ENCODE data around the gene NAA20. TPM values are rescaled to one million over a fixed set of nuclear protein-coding genes. Genes with fewer than 3 reads are reported as not detected.

The NAA20 gene
- total and polyA plus RNA-seq, 2 of the 13 experiments (the other 11 are each of a cell fraction or from before 2014, with no cell fraction given): 81.9 to 82.8 TPM

DNA sequence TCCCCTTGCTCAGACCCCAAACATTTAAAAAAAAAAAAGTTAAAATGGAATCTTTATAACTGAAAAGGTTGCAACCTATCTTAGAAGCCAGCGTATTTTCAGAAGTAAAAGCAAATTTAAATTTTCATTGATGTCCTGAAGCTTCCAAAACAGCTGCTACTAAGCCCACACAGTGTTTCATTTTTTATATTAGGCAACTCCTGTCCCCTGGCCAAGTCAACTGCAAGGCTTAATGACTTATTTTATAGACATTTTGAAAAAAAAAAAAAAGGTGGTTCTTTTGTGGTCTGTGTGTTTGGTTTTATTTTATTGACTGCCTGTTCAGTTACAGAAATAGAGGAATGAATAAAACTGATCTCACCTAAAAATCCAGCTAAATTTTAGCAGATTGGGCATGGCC lies 48.2 kb downstream of the NAA20 start:
- CTCF ChIA-PET (ENCODE audit: low intra/inter-chr PET ratio, low total read pairs): no interaction called here
- no peak overlapping the region for H3K4me2 ChIP-seq (ENCODE audit: low read depth, low read length)
- POLR2A ChIA-PET: no interaction called here
- ATAC-seq (no peak), FAIRE-seq (no peak), DNase-seq (ENCODE audit: low spot score) (no peak)
- H3K27me3 ChIP-seq (ENCODE audit: control insufficient read depth in 1 of 2, insufficient read depth in 2 of 2, low read length in 2 of 2): 0 out of 5 replicates have a peak, but pooled peaks cover 0 to 18% of the 10 kb centered on the region in 2 experiments
- intact Hi-C loops (cut with micrococcal nuclease; ENCODE audit: unreplicated experiment) (no loop called here), in situ Hi-C loops (cut with HindIII; ENCODE audit: extremely low pct_ligation_motif_present, low pct_unique_long_range_greater_than_20kb) (no loop called here)
- no TSS peak for BruUV-seq (replicated peaks)
- no peaks in the 10 kb centered on the region for H3K36me3 ChIP-seq (replicated peaks in 1 of 2; ENCODE audit: control insufficient read depth in 1 of 2, insufficient read depth in 2 of 2, low read length in 2 of 2)
- H3K79me2 ChIP-seq (ENCODE audit: insufficient read depth, low read length): no peaks in the 10 kb centered on the region
- no peak for TF ChIP-seq ZNF549 (CRISPR knock-in tag; IDR thresholded peaks at IDR 0.05)
- TF ChIP-seq, protein P1, sequence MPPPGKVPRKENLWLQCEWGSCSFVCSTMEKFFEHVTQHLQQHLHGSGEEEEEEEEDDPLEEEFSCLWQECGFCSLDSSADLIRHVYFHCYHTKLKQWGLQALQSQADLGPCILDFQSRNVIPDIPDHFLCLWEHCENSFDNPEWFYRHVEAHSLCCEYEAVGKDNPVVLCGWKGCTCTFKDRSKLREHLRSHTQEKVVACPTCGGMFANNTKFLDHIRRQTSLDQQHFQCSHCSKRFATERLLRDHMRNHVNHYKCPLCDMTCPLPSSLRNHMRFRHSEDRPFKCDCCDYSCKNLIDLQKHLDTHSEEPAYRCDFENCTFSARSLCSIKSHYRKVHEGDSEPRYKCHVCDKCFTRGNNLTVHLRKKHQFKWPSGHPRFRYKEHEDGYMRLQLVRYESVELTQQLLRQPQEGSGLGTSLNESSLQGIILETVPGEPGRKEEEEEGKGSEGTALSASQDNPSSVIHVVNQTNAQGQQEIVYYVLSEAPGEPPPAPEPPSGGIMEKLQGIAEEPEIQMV (CRISPR knock-in tag; IDR thresholded peaks at IDR 0.05; ENCODE audit: low read depth): no peak
- TF ChIP-seq ZNF674 (CRISPR knock-in tag; IDR thresholded peaks at IDR 0.05; ENCODE audit: low read depth): no peak
- H3K4me1 ChIP-seq (ENCODE audit: insufficient read depth, low read length): no peaks in the 10 kb centered on the region
- H3K27ac ChIP-seq (ENCODE audit: extremely low read length, insufficient read depth, low read length): no peak overlapping the region
- H4K20me1 ChIP-seq (ENCODE audit: insufficient read depth, low read length): no peaks in the 10 kb centered on the region
- H3K9ac ChIP-seq (ENCODE audit: insufficient read depth, low read depth, low read length): no peak overlapping the region
- 42% methylated on average over 1 of the region's 1 CpG for WGBS (ENCODE audit: low lambda C conversion rate)
- H2AFZ ChIP-seq (ENCODE audit: low read length): no peak overlapping the region
- H3K9me3 ChIP-seq (ENCODE audit: low read length): no peaks in the 10 kb centered on the region
- H3K4me3 ChIP-seq (replicated peaks in 1 of 3; ENCODE audit: insufficient read depth in 1 of 3, low read depth in 2 of 3, low read length in 3 of 3): no peak overlapping the region

DNA sequence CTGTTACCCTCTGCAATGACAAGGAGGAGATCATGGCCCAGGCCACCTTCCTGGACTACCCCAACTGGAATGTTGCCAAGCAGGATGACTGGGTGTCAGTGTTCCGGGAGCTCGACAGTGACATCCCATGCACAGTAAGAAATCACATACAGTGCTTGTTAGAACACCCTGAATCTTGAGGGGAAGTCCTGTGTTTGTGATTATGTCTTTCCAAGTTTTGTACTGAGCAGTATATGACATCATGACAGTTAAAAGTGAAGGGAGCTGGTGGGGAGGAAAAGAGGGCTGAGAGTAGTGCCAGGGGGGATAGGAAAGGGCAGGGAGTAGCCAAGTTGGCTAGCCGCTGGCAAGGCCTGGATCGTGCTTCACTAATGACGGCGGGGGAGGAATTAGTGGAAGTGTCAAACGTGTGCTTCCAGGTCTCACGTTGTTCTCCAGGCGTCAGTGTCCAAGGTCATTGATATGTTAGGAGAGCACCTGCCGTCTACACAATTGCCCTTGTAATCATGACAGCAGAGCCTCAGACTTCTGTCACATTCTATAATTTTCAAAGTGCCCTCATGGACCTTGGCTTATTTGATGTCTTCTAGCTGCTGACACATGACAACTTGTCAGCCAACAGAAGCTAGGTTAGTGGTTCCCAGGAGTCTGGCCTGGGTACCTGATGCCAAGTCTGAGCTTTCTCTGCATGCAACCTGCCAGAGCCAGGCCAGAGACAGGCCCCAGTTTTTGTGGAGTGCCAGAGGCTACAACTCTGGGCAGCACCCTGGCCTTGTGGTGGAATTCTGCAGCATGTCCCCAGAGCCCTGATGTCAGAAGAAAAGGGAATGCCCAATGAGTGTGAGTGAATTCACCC lies 53.9 kb downstream of the NAA20 start:
- FAIRE-seq: no peak
- no peaks in the 10 kb centered on the region for H4K20me1 ChIP-seq (ENCODE audit: insufficient read depth, low read length)
- no peaks in the 10 kb centered on the region for H3K36me3 ChIP-seq (replicated peaks in 1 of 2; ENCODE audit: control insufficient read depth in 1 of 2, insufficient read depth in 2 of 2, low read length in 2 of 2)
- no peak overlapping the region for H2AFZ ChIP-seq (ENCODE audit: low read length)
- no peaks in the 10 kb centered on the region for H3K79me2 ChIP-seq (ENCODE audit: insufficient read depth, low read length)
- DNase-seq (ENCODE audit: low spot score): peak; percentile 33
- TF ChIP-seq TBX2 (CRISPR knock-in tag; IDR thresholded peaks at IDR 0.05; ENCODE audit: borderline replicate concordance): 0 out of 2 replicates have a peak, but pooled peaks have one; percentile 29
- no peak for TF ChIP-seq ELF1 (CRISPR knock-in tag; IDR thresholded peaks at IDR 0.05)
- TF ChIP-seq ZNF10 (CRISPR knock-in tag; IDR thresholded peaks at IDR 0.05; ENCODE audit: borderline replicate concordance, low read depth): no peak
- no peak for TF ChIP-seq ZNF788 (CRISPR knock-in tag; IDR thresholded peaks at IDR 0.05; ENCODE audit: borderline replicate concordance)
- no peak for TF ChIP-seq ZNF619 (CRISPR knock-in tag; IDR thresholded peaks at IDR 0.05)
- no peak for TF ChIP-seq ATM (IDR thresholded peaks at IDR 0.05; ENCODE audit: borderline replicate concordance)
- TF ChIP-seq CREB1 (IDR thresholded peaks at IDR 0.05): peak; percentile 44
- no peak for TF ChIP-seq CREB1 (CRISPR knock-in tag; IDR thresholded peaks at IDR 0.05)
- TF ChIP-seq NFE2L2 (IDR thresholded peaks at IDR 0.05; ENCODE audit: low read length): 0 out of 2 replicates have a peak, but pooled peaks have one; percentile 28
- TF ChIP-seq ATF7 (IDR thresholded peaks at IDR 0.05): peak; percentile 62
- TF ChIP-seq ATF7 (CRISPR knock-in tag; IDR thresholded peaks at IDR 0.05): no peak
- TF ChIP-seq ZNF382 (CRISPR knock-in tag; IDR thresholded peaks at IDR 0.05; ENCODE audit: borderline replicate concordance): no peak
- no peak for TF ChIP-seq ZNF441 (CRISPR knock-in tag; IDR thresholded peaks at IDR 0.05; ENCODE audit: borderline replicate concordance)
- TF ChIP-seq ZNF558 (CRISPR knock-in tag; IDR thresholded peaks at IDR 0.05; ENCODE audit: borderline replicate concordance): no peak
- TF ChIP-seq NFE2 (CRISPR knock-in tag; IDR thresholded peaks at IDR 0.05): peak; percentile 93
- TF ChIP-seq ZNF605 (CRISPR knock-in tag; IDR thresholded peaks at IDR 0.05): no peak
- H3K4me1 ChIP-seq (ENCODE audit: insufficient read depth, low read length): peaks cover 13% of the 10 kb centered on the region
- POLR2A ChIA-PET: no interaction called here
- H3K4me2 ChIP-seq (ENCODE audit: low read depth, low read length): peak overlapping the region; percentile 11; the same call in 1 of the 2 replicates
- CTCF ChIA-PET (ENCODE audit: low intra/inter-chr PET ratio, low total read pairs): no interaction called here
- no peak overlapping the region for H3K4me3 ChIP-seq (replicated peaks in 1 of 3; ENCODE audit: insufficient read depth in 1 of 3, low read depth in 2 of 3, low read length in 3 of 3)
- H3K9ac ChIP-seq (ENCODE audit: insufficient read depth, low read depth, low read length): no peak overlapping the region
- H3K27ac ChIP-seq (ENCODE audit: extremely low read length, insufficient read depth, low read length): no peak overlapping the region
- in situ Hi-C loops (cut with HindIII; ENCODE audit: extremely low pct_ligation_motif_present, low pct_unique_long_range_greater_than_20kb): no loop called here
- 8% methylated on average over 10 of the region's 10 CpGs for WGBS (ENCODE audit: low lambda C conversion rate)
- intact Hi-C loops (cut with micrococcal nuclease; ENCODE audit: unreplicated experiment): no loop called here
- peaks cover 3 to 24% of the 10 kb centered on the region in 2 experiments; a peak in 4 of 5 replicates for H3K27me3 ChIP-seq (ENCODE audit: control insufficient read depth in 1 of 2, insufficient read depth in 2 of 2, low read length in 2 of 2)
- peak; percentile 75 for ATAC-seq
- BruUV-seq (replicated peaks): no TSS peak
- no peaks in the 10 kb centered on the region for H3K9me3 ChIP-seq (ENCODE audit: low read length)
